Fibroblast of lung (primary cell): ENCODE measurements around the gene IGSF11. TPM values are rescaled to one million over a fixed set of nuclear protein-coding genes. Genes with fewer than 3 reads are reported as not detected.

Experiments used
- DNase-seq, 2 donors: peaks; one replicate each; pipeline versions ENCODE4 v3.0.0 to v3.0.0-alpha.2; 2010; ENCODE audit warnings: low read depth in 2 of 2
- H2AFZ ChIP-seq: 2 replicates; pipeline ENCODE4 v1.5.1; 2012; ENCODE audit warnings: low read length, control low read depth, inconsistent platforms
- H3K27ac ChIP-seq: 2 replicates; pipeline ENCODE4 v1.5.1; 2011; ENCODE audit warnings: low read length, control low read depth; ENCODE audit not compliant: insufficient read depth
- H3K27me3 ChIP-seq: 2 replicates; pipeline ENCODE4 v1.5.1; 2011; ENCODE audit warnings: mild to moderate bottlenecking, low read length; ENCODE audit not compliant: control insufficient read depth, insufficient read depth
- H3K36me3 ChIP-seq: 2 replicates; pipeline ENCODE4 v1.5.1; 2011; ENCODE audit warnings: low read length; ENCODE audit not compliant: control insufficient read depth, insufficient read depth
- H3K4me1 ChIP-seq: 2 replicates; pipeline ENCODE4 v1.5.1; 2011; ENCODE audit warnings: low read length; ENCODE audit not compliant: control insufficient read depth, insufficient read depth; ENCODE audit errors: extremely low read depth
- H3K4me2 ChIP-seq: 2 replicates; pipeline ENCODE4 v1.5.1; 2011; ENCODE audit warnings: low read length, control low read depth; ENCODE audit not compliant: insufficient read depth; ENCODE audit errors: extremely low read depth
- H3K4me3 ChIP-seq, 4 experiments: fragments of 200-600 bp in 1 of 4; sonication (generic) in 1 of 4; replicated peaks in 1 of 4; 2 replicates each; pipeline ENCODE4 v1.5.1; 2011 to 2016; ENCODE audit warnings: low read length in 4 of 4, low read depth in 3 of 4, mild to moderate bottlenecking in 3 of 4, control low read depth in 2 of 4, inconsistent platforms in 1 of 4, mixed read lengths in 1 of 4; ENCODE audit not compliant: insufficient read depth in 1 of 4; ENCODE audit errors: control extremely low read depth in 1 of 4
- H3K79me2 ChIP-seq: 2 replicates; pipeline ENCODE4 v1.5.1; 2012; ENCODE audit warnings: mild to moderate bottlenecking, low read length, inconsistent platforms; ENCODE audit not compliant: control insufficient read depth, insufficient read depth
- H3K9ac ChIP-seq: 2 replicates; pipeline ENCODE4 v1.5.1; 2011; ENCODE audit warnings: mild to moderate bottlenecking, low read length, control low read depth; ENCODE audit not compliant: insufficient read depth
- H3K9me3 ChIP-seq: 2 replicates; pipeline ENCODE4 v1.5.1; 2012; ENCODE audit warnings: low read depth, low read length; ENCODE audit not compliant: control insufficient read depth, insufficient read depth
- H4K20me1 ChIP-seq: 2 replicates; pipeline ENCODE4 v1.5.1; 2011; ENCODE audit warnings: low read length; ENCODE audit not compliant: control insufficient read depth, insufficient read depth; ENCODE audit errors: extremely low read depth
- EZH2 ChIP-seq: IDR thresholded peaks from 2 replicates; pipeline ENCODE4 v1.5.1; 2012; ENCODE audit warnings: low read length, control low read depth, mild to moderate bottlenecking; ENCODE audit errors: missing control alignments
- polyA plus RNA-seq, 2 donors: library from polyadenylated mRNA; depleted of rRNA in 1 of 2; stranded (reverse) in 1 of 2; unstranded in 1 of 2; fragments of >200 nt; gene quantifications; 2 replicates each; pipeline ENCODE4 v1.2.1, GENCODE V29; 2011 to 2012; ENCODE audit warnings: missing spikeins in 1 of 2
- total RNA-seq: library from RNA; depleted of rRNA; stranded (reverse); fragments of >200 nt; gene quantifications from 2 replicates; pipeline ENCODE4 v1.2.1, GENCODE V29; 2014
- TF ChIP-seq, protein P1 (sequence below), 2 donors: IDR thresholded peaks in 1 of 2; conservative IDR thresholded peaks in 1 of 2; 1 replicate in 1 of 2; 2 replicates in 1 of 2; pipeline ENCODE4 v1.5.1; 2011 to 2012; ENCODE audit warnings: low read length in 2 of 2, control low read depth in 1 of 2, inconsistent platforms in 1 of 2, low read depth in 1 of 2, mild to moderate bottlenecking in 1 of 2

IGSF11 gene
- total and polyA plus RNA-seq, 2 donors (not counting 1 experiment from before 2014, with no cell fraction given) = under 0.01 TPM; not detected in 1

GRCh38 chr3:118886708-118887107, 147.9 kb downstream of the IGSF11 start:
- H3K9me3 ChIP-seq = no peaks in the 10 kb centered on the region
- TF ChIP-seq, protein P1, sequence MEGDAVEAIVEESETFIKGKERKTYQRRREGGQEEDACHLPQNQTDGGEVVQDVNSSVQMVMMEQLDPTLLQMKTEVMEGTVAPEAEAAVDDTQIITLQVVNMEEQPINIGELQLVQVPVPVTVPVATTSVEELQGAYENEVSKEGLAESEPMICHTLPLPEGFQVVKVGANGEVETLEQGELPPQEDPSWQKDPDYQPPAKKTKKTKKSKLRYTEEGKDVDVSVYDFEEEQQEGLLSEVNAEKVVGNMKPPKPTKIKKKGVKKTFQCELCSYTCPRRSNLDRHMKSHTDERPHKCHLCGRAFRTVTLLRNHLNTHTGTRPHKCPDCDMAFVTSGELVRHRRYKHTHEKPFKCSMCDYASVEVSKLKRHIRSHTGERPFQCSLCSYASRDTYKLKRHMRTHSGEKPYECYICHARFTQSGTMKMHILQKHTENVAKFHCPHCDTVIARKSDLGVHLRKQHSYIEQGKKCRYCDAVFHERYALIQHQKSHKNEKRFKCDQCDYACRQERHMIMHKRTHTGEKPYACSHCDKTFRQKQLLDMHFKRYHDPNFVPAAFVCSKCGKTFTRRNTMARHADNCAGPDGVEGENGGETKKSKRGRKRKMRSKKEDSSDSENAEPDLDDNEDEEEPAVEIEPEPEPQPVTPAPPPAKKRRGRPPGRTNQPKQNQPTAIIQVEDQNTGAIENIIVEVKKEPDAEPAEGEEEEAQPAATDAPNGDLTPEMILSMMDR (conservative IDR thresholded peaks at IDR 0.05 in 1 of 2, IDR thresholded peaks at IDR 0.05 in 1 of 2; ENCODE audit: low read depth in 1 of 2, low read length in 2 of 2) = no peak
- TF ChIP-seq EZH2 = no peak
- no peak for DNase-seq
- H3K27me3 ChIP-seq = no peaks in the 10 kb centered on the region
- no peaks in the 10 kb centered on the region for H3K36me3 ChIP-seq
- H3K4me1 ChIP-seq = no peaks in the 10 kb centered on the region
- no peak overlapping the region for H2AFZ ChIP-seq
- no peaks in the 10 kb centered on the region for H4K20me1 ChIP-seq
- no peak overlapping the region for H3K4me2 ChIP-seq
- no peak overlapping the region for H3K27ac ChIP-seq
- H3K79me2 ChIP-seq = no peaks in the 10 kb centered on the region
- no peak overlapping the region for H3K4me3 ChIP-seq
- H3K9ac ChIP-seq = no peak overlapping the region

- H3K9me3 ChIP-seq = no peaks in the 10 kb centered on the region
- DNase-seq = peak; percentile 20 to 42
- no peak overlapping the region for H3K4me2 ChIP-seq
These were observed 149.9 kb downstream of the IGSF11 start for GRCh38 chr3:118884748-118885206.

DNA sequence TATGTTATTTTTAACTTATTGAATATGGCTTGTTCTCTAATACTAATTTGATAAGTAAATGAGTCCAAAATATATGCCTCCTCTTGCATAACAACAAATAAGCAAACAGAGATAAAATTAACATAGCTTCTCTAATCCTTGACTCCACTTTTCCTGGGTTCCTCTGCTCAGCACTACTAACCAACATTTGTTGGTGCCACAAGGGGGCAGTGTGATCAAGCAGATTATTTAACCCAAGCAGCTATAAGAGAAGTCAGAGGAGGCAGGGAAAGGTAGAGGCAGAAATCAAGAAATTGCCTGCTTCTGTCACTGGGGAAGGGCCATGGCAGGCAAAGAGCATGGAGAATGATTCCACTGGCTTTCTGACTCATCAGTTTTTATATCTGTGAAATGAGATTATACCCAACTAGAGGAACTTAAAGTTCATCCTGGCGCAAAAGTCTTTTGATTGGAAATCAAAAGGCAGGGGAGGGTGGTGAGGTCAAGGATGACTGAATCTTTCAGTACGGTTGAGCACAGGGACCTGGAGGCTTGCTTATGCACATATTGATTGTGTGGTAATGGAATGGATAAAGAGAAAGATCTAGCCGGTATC, 152.2 kb downstream of the IGSF11 start:
- TF ChIP-seq EZH2 = no peak
- TF ChIP-seq, protein P1 (conservative IDR thresholded peaks at IDR 0.05 in 1 of 2, IDR thresholded peaks at IDR 0.05 in 1 of 2; ENCODE audit: low read depth in 1 of 2, low read length in 2 of 2) = peak; percentile 75 to 82
- Histone ChIP-seq H2AFZ (no peak overlapping the region), H3K9me3 (no peaks in the 10 kb centered on the region), H3K36me3 (no peaks in the 10 kb centered on the region), H3K4me2 (no peak overlapping the region), H4K20me1 (no peaks in the 10 kb centered on the region), H3K9ac (no peak overlapping the region), H3K27me3 (no peaks in the 10 kb centered on the region), H3K79me2 (no peaks in the 10 kb centered on the region), H3K27ac (no peak overlapping the region), H3K4me3 (no peak overlapping the region), H3K4me1 (no peaks in the 10 kb centered on the region)
- DNase-seq = peak; percentile 46 to 69

More at GRCh38 chr3:118884748-118885206, 149.9 kb downstream of the IGSF11 start:
- Histone ChIP-seq H3K27ac (no peak overlapping the region), H3K36me3 (no peaks in the 10 kb centered on the region), H2AFZ (no peak overlapping the region), H4K20me1 (no peaks in the 10 kb centered on the region), H3K9ac (no peak overlapping the region), H3K27me3 (no peaks in the 10 kb centered on the region), H3K4me3 (no peak overlapping the region), H3K4me1 (no peaks in the 10 kb centered on the region), H3K79me2 (no peaks in the 10 kb centered on the region)
- TF ChIP-seq, protein P1 (conservative IDR thresholded peaks at IDR 0.05 in 1 of 2, IDR thresholded peaks at IDR 0.05 in 1 of 2; ENCODE audit: low read depth in 1 of 2, low read length in 2 of 2) = peak; percentile 86 to 93
- TF ChIP-seq EZH2 = no peak
